Prostate gland (tissue), 2 donors: Measurements from ENCODE around the gene SERTAD4. TPM values are rescaled to one million over a fixed set of nuclear protein-coding genes. Genes with fewer than 3 reads are reported as not detected.

Experiments used
- DNase-seq: peaks from one replicate; pipeline ENCODE4 v3.0.0-alpha.2; 2019; ENCODE audit warnings: low spot score
- H3K27ac ChIP-seq, 2 donors: fragments of 200-600 bp; sonication (generic); 2 replicates each; pipeline ENCODE4 v1.5.1; 2017 to 2019
- H3K27me3 ChIP-seq: fragments of 200-600 bp; sonication (generic); replicated peaks from 2 replicates; pipeline ENCODE4 v1.5.1; 2019; ENCODE audit not compliant: insufficient read depth
- H3K36me3 ChIP-seq, 2 donors: fragments of 200-600 bp; sonication (generic); 1 replicate in 1 of 2; 2 replicates in 1 of 2; pipeline versions ENCODE4 v1.5.1 to v1.8.1; 2017 to 2019
- H3K4me1 ChIP-seq: fragments of 200-600 bp; sonication (generic); replicated peaks from 2 replicates; pipeline ENCODE4 v1.5.1; 2019
- H3K4me3 ChIP-seq, 2 donors: fragments of 200-600 bp; sonication (generic); 2 replicates each; pipeline ENCODE4 v1.5.1; 2017 to 2019
- H3K9me3 ChIP-seq: fragments of 200-600 bp; sonication (generic); 2 replicates; pipeline ENCODE4 v1.5.1; 2017
- CTCF ChIP-seq, 4 experiments: fragments of 200-600 bp in 2 of 4; fragments of 450-650 bp in 2 of 4; sonication (generic) in 2 of 4; IDR thresholded peaks; 1 replicate in 3 of 4; 2 replicates in 1 of 4; pipeline ENCODE4 v1.5.1; 2016 to 2019; ENCODE audit warnings: antibody characterized with exemption in 4 of 4, mild to moderate bottlenecking in 2 of 4, moderate library complexity in 2 of 4
- POLR2A ChIP-seq: fragments of 450-650 bp; IDR thresholded peaks from one replicate; pipeline ENCODE4 v1.6.1; 2016; ENCODE audit warnings: antibody characterized with exemption, mild to moderate bottlenecking
- POLR2AphosphoS5 ChIP-seq: sonication (generic); formaldehyde crosslinking; IDR thresholded peaks from one replicate; pipeline ENCODE4 v1.6.1; 2017; ENCODE audit warnings: antibody characterized with exemption
- WGBS: methylation state at CpG from one replicate; pipeline ENCODE4 v1.1.5; 2018; 5-methylcytosine and 5-hydroxymethylcytosine counted together
- intact Hi-C: fragments of 100-400 bp; cut with DNase I; formaldehyde crosslinking; loops from one replicate; pipeline ENCODE4 v1.14.2; 2022
- total RNA-seq, 2 donors: library from RNA; depleted of rRNA; stranded (reverse); fragments of >200 nt; gene quantifications; one replicate each; pipeline ENCODE4 v1.1.0, GENCODE V29; 2016

The SERTAD4 gene
- total RNA-seq, 2 donors from 2014 or later, result 2.0 to 10.6 TPM

- DNase-seq, result no peak
- 84% methylated on average over 3 of the region's 3 CpGs for WGBS
- TF ChIP-seq CTCF (IDR thresholded peaks at IDR 0.05) (no peak), POLR2A (no peak), POLR2AphosphoS5 (no peak)
- H3K27ac ChIP-seq, result no peak overlapping the region
- H3K4me3 ChIP-seq, result no peak overlapping the region
- H3K27me3 ChIP-seq, result no peaks in the 10 kb centered on the region
- no peaks in the 10 kb centered on the region for H3K9me3 ChIP-seq
- no peaks in the 10 kb centered on the region for H3K4me1 ChIP-seq
- intact Hi-C loops, result no loop called here
- H3K36me3 ChIP-seq, result no peaks in the 10 kb centered on the region
Observed at GRCh38 chr1:210198840-210199239, 33.8 kb upstream of the SERTAD4 start.

- H3K9me3 ChIP-seq, result no peaks in the 10 kb centered on the region
- 35% methylated on average over 3 of the region's 3 CpGs for WGBS
- H3K27me3 ChIP-seq, result no peaks in the 10 kb centered on the region
- intact Hi-C loops, result loop anchor here (5.0 kb wide), 1 partner anchor 112 kb away; no protein-coding TSS in a partner anchor
- no peaks in the 10 kb centered on the region for H3K4me1 ChIP-seq
- TF ChIP-seq POLR2A (no peak), CTCF (IDR thresholded peaks at IDR 0.05) (peak in 2 of 4 experiments; percentile 35 to 55), POLR2AphosphoS5 (no peak)
- H3K27ac ChIP-seq, result no peak overlapping the region
- no peak for DNase-seq
- no peak overlapping the region for H3K4me3 ChIP-seq
- no peaks in the 10 kb centered on the region for H3K36me3 ChIP-seq
Observed at GRCh38 chr1:210200124-210200736, 32.4 kb upstream of the SERTAD4 start.

GRCh38 chr1:210201681-210202080 is 30.9 kb upstream of the SERTAD4 start:
- 72% methylated on average over 3 of the region's 3 CpGs for WGBS
- Histone ChIP-seq H3K36me3 (no peaks in the 10 kb centered on the region), H3K27ac (no peak overlapping the region), H3K9me3 (no peaks in the 10 kb centered on the region), H3K27me3 (no peaks in the 10 kb centered on the region), H3K4me1 (no peaks in the 10 kb centered on the region), H3K4me3 (no peak overlapping the region)
- intact Hi-C loops, result loop anchor here (5.0 kb wide), 1 partner anchor 111 kb away; no protein-coding TSS in a partner anchor
- DNase-seq, result no peak
- TF ChIP-seq POLR2A, result no peak
- TF ChIP-seq POLR2AphosphoS5, result no peak
- no peak for TF ChIP-seq CTCF (IDR thresholded peaks at IDR 0.05)

- Histone ChIP-seq H3K27me3 (no peaks in the 10 kb centered on the region), H3K27ac (no peak overlapping the region), H3K36me3 (no peaks in the 10 kb centered on the region), H3K4me1 (no peaks in the 10 kb centered on the region), H3K9me3 (no peaks in the 10 kb centered on the region), H3K4me3 (no peak overlapping the region)
- no peak for DNase-seq
- intact Hi-C loops, result no loop called here
- no peak for TF ChIP-seq POLR2AphosphoS5
- no peak for TF ChIP-seq CTCF (IDR thresholded peaks at IDR 0.05)
- TF ChIP-seq POLR2A, result no peak
- 68% methylated on average over 2 of the region's 2 CpGs for WGBS
Observed at GRCh38 chr1:210207597-210208450, 24.8 kb upstream of the SERTAD4 start.
